ENCODE data around the gene TAC4. TPM values are rescaled to one million over a fixed set of nuclear protein-coding genes. Genes with fewer than 3 reads are reported as not detected.

TAC4 gene, protein sequence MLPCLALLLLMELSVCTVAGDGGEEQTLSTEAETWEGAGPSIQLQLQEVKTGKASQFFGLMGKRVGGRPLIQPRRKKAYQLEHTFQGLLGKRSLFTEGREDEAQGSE
- not detected for total RNA-seq
- polyA plus RNA-seq = not detected
- long read RNA-seq, donor 1 = 0 reads
- long read RNA-seq, donor 2, partial matches to known transcripts = 0 of 1 reads
- long read RNA-seq, donor 2, other reads (novel, unspliced or antisense) = 1 of 1 reads

DNA sequence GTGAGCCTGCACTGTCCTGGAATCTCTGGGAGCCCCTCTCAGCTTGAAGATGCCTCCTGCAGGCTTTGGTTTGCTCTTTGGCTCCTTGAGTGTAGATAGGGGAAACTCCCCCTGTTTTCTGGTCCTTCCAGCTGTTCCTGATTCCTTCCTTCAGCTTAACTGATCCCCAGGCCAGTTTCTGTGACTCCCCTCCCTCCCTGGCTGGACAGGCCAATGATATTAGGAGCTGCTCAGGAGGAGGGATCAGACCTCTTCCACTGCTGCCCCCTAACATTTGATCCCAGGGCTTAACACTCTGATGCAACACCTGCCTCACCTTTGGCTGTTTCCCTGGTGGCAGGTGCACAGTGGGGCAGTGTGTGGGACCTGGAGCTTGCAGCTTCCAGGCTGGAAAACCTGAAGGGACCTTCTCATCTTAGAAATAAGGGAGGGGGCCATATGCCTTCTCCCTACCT is at the start of gene TAC4:
TSS of gene TAC4 (minus strand) at position 51 of the 455 bp plus-strand sequence. CDS start 52 bp downstream, outside the sequence.
- Histone ChIP-seq H3K9me3 (no peaks in the 10 kb centered on the region), H3K27ac (no peak within 1 kb of the TSS), H3K4me1 (peaks cover 33% of the 10 kb centered on the region), H3K4me3 (no peak within 1 kb of the TSS), H3K36me3 (ENCODE audit: insufficient read depth in 1 of 2, low read depth in 1 of 2) (no peaks in the 10 kb centered on the region), H3K27me3 (ENCODE audit: insufficient read depth in 3 of 3, low read length in 2 of 3) (no peaks in the 10 kb centered on the region)
- no peak for ATAC-seq
- DNase-seq = no peak
- intact Hi-C loops (cut with DNase I) = loop anchor here in 1 of 2 donors (1.0 kb wide), 1 partner anchor 280 kb away; no protein-coding TSS in a partner anchor
- TF ChIP-seq, protein P1, sequence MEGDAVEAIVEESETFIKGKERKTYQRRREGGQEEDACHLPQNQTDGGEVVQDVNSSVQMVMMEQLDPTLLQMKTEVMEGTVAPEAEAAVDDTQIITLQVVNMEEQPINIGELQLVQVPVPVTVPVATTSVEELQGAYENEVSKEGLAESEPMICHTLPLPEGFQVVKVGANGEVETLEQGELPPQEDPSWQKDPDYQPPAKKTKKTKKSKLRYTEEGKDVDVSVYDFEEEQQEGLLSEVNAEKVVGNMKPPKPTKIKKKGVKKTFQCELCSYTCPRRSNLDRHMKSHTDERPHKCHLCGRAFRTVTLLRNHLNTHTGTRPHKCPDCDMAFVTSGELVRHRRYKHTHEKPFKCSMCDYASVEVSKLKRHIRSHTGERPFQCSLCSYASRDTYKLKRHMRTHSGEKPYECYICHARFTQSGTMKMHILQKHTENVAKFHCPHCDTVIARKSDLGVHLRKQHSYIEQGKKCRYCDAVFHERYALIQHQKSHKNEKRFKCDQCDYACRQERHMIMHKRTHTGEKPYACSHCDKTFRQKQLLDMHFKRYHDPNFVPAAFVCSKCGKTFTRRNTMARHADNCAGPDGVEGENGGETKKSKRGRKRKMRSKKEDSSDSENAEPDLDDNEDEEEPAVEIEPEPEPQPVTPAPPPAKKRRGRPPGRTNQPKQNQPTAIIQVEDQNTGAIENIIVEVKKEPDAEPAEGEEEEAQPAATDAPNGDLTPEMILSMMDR (IDR thresholded peaks at IDR 0.05) = no peak

DNA sequence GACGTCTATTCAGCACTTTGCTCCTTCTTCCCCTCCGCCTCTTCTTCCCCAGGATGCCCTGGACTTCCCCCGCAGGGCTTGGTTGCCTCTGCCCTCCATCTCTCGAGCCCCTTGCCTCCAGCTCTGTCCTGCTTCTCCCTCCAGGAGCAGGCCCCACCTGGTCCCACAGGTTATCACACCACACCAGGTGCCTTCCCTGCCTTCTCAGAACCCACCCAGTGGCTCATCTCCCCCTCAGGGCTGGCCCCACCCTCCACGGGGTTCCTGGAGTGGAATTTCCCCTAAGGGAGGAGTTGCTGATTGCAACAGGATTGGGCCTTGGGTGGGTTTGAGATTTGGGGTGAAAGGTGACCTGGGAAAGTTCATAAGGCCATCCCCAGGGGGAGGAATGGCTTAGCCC is 49.0 kb upstream of the TAC4 start:
- peaks cover 0 to 20% (median 9%) of the 10 kb centered on the region in 3 donors for H3K27me3 ChIP-seq (ENCODE audit: insufficient read depth in 3 of 3, low read length in 2 of 3)
- no peak for DNase-seq
- 81 to 84% (median 82%) methylated on average over 5 of the region's 5 CpGs for WGBS, 3 donors
- H3K9me3 ChIP-seq = no peaks in the 10 kb centered on the region
- no peaks in the 10 kb centered on the region for H3K4me1 ChIP-seq
- ATAC-seq = no peak
- TF ChIP-seq, protein P1 (IDR thresholded peaks at IDR 0.05) = no peak
- no peaks in the 10 kb centered on the region for H3K36me3 ChIP-seq (ENCODE audit: insufficient read depth in 1 of 2, low read depth in 1 of 2)
- no peak overlapping the region for H3K4me3 ChIP-seq
- H3K27ac ChIP-seq = no peak overlapping the region
- intact Hi-C loops (cut with DNase I) = no loop called here

DNA sequence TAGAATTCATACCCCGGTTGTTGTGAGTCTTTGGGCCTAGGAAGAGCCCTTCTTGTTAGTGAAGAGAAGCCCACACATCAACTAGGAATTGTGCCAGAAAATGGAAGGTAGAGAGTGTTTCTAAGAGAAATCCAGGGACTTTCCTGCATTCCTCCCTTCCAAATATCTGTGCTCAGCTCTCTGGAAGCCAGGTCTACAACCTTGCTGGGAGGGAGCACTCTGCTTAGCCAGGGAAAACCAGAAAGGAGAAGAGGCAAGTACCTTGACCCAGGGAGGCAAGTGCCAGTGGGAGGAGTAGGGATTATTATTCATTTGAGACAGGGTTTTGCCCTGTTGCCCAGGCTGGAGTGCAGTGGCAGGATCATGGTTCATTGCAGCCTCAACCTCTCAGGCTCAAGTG is 48.4 kb upstream of the TAC4 start:
- ATAC-seq = no peak
- TF ChIP-seq, protein P1 (IDR thresholded peaks at IDR 0.05) = no peak
- H3K27ac ChIP-seq = no peak overlapping the region
- intact Hi-C loops (cut with DNase I) = no loop called here
- peaks cover 0 to 26% (median 9%) of the 10 kb centered on the region in 3 donors for H3K27me3 ChIP-seq (ENCODE audit: insufficient read depth in 3 of 3, low read length in 2 of 3)
- H3K36me3 ChIP-seq (ENCODE audit: insufficient read depth in 1 of 2, low read depth in 1 of 2) = no peaks in the 10 kb centered on the region
- WGBS, 3 donors = 88 to 92% (median 90%) methylated on average over 1 of the region's 1 CpG
- DNase-seq = no peak
- no peaks in the 10 kb centered on the region for H3K4me1 ChIP-seq
- no peaks in the 10 kb centered on the region for H3K9me3 ChIP-seq
- no peak overlapping the region for H3K4me3 ChIP-seq

DNA sequence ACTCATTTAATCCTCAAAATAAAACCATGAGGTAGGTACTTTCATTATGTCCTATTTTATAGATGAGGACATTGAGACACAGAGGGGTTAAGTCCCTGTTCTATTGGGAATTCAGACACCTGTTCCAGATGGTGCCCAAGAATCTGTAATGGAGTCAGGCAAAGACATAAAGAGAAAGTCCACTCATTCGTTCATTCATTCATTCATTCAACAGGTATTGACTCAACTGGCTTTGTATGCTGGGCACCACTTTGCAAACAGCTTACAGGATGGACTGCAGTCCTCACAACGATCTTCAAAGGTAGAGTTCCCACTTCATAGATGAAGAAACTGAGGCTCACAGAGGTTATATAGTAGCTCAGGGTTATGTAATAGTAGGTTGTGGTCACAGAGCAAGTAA is 47.9 kb upstream of the TAC4 start:
- 46 to 60% (median 56%) methylated on average over 2 of the region's 2 CpGs for WGBS, 3 donors
- no peak for ATAC-seq
- no peaks in the 10 kb centered on the region for H3K9me3 ChIP-seq
- TF ChIP-seq, protein P1 (IDR thresholded peaks at IDR 0.05) = no peak
- no peak for DNase-seq
- H3K27me3 ChIP-seq (ENCODE audit: insufficient read depth in 3 of 3, low read length in 2 of 3) = peaks cover 0 to 26% (median 12%) of the 10 kb centered on the region in 3 donors
- no peaks in the 10 kb centered on the region for H3K36me3 ChIP-seq (ENCODE audit: insufficient read depth in 1 of 2, low read depth in 1 of 2)
- H3K4me1 ChIP-seq = no peaks in the 10 kb centered on the region
- no peak overlapping the region for H3K4me3 ChIP-seq
- intact Hi-C loops (cut with DNase I) = no loop called here
- no peak overlapping the region for H3K27ac ChIP-seq

DNA sequence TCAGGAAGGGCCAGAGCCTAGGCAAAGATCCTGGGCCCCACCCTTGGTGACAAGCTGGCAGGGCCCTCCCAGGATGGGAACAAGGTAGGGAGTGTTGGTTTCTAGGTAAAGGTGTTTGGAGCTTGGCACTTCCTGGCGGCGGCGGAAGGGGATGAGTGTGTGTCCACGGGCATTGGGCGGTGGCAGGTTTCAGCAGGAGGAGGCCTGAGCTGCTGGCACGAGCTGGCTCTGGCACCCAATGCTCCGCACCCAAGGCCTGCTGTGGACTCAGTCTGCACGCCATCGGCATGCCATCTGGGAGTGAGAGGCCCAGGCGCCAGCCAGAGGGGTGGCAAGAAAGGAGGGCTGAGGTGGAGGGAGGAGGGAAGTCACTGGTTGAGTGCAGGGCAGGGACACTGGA is 46.9 kb upstream of the TAC4 start:
- Histone ChIP-seq H3K36me3 (ENCODE audit: insufficient read depth in 1 of 2, low read depth in 1 of 2) (no peaks in the 10 kb centered on the region), H3K4me1 (no peaks in the 10 kb centered on the region), H3K4me3 (no peak overlapping the region), H3K27ac (no peak overlapping the region), H3K9me3 (no peaks in the 10 kb centered on the region), H3K27me3 (ENCODE audit: insufficient read depth in 3 of 3, low read length in 2 of 3) (peaks cover 0 to 32% (median 14%) of the 10 kb centered on the region in 3 donors)
- DNase-seq = no peak
- TF ChIP-seq, protein P1 (IDR thresholded peaks at IDR 0.05) = no peak
- 76 to 90% (median 80%) methylated on average over 10 of the region's 10 CpGs for WGBS, 3 donors
- no peak for ATAC-seq
- intact Hi-C loops (cut with DNase I) = no loop called here

Measured in psoas muscle (tissue), 8 donors.